Central memory CD8-positive, alpha-beta T cell (primary cell): ENCODE measurements around the gene C15orf39.
"Not testable (repeated sequence)": the region's sequence is repeated elsewhere in the genome, so short reads cannot be mapped to it uniquely, and the experiment has no call there.

Source experiments
- ATAC-seq: fragments of 150-1000 bp; cut with Tn5 transposase; replicated peaks from 2 replicates; pipeline ENCODE4 v1.10.0; 2022; ENCODE audit warnings: mild to moderate bottlenecking, moderate FRiP score, moderate number of reproducible peaks; ENCODE audit not compliant: poor library complexity, severe bottlenecking; ENCODE audit errors: extremely low read depth
- DNase-seq, 2 donors: peaks; one replicate each; pipeline ENCODE4 v3.0.0; 2021; ENCODE audit warnings: low spot score in 2 of 2
- H3K27ac Mint-ChIP-seq: one replicate; pipeline ENCODE4 v1.8.0; 2022; ENCODE audit warnings: low read depth, mild to moderate bottlenecking, moderate library complexity, mixed read lengths
- H3K27me3 Mint-ChIP-seq: one replicate; pipeline ENCODE4 v1.8.0; 2022; ENCODE audit warnings: mixed read lengths
- H3K36me3 Mint-ChIP-seq: one replicate; pipeline ENCODE4 v1.8.0; 2022; ENCODE audit warnings: mild to moderate bottlenecking, moderate library complexity, mixed read lengths; ENCODE audit not compliant: insufficient read depth
- H3K4me1 Mint-ChIP-seq: one replicate; pipeline ENCODE4 v1.8.0; 2022; ENCODE audit warnings: mixed read lengths
- H3K4me3 Mint-ChIP-seq: one replicate; pipeline ENCODE4 v1.8.0; 2022; ENCODE audit warnings: mild to moderate bottlenecking, moderate library complexity, mixed read lengths
- H3K9me3 Mint-ChIP-seq: one replicate; pipeline ENCODE4 v1.8.0; 2022; ENCODE audit warnings: mixed read lengths

The C15orf39 gene

GRCh38 chr15:75213768-75214221 is 12.1 kb downstream of the C15orf39 start:
- Mint-ChIP-seq H3K27me3 (no peaks in the 10 kb centered on the region), H3K9me3 (no peaks in the 10 kb centered on the region), H3K4me3 (no peak overlapping the region), H3K27ac (peak overlapping the region; percentile 66), H3K4me1 (peaks cover 31% of the 10 kb centered on the region), H3K36me3 (peaks cover 10% of the 10 kb centered on the region)
- DNase-seq (no peak), ATAC-seq (no peak)

GRCh38 chr15:75214293-75215096 is 12.8 kb downstream of the C15orf39 start:
- Mint-ChIP-seq H3K36me3 (peaks cover 10% of the 10 kb centered on the region), H3K27ac (peak overlapping the region; percentile 82), H3K4me3 (no peak overlapping the region), H3K4me1 (peaks cover 24% of the 10 kb centered on the region), H3K27me3 (no peaks in the 10 kb centered on the region), H3K9me3 (no peaks in the 10 kb centered on the region)
- DNase-seq: no peak
- ATAC-seq: no peak

DNA sequence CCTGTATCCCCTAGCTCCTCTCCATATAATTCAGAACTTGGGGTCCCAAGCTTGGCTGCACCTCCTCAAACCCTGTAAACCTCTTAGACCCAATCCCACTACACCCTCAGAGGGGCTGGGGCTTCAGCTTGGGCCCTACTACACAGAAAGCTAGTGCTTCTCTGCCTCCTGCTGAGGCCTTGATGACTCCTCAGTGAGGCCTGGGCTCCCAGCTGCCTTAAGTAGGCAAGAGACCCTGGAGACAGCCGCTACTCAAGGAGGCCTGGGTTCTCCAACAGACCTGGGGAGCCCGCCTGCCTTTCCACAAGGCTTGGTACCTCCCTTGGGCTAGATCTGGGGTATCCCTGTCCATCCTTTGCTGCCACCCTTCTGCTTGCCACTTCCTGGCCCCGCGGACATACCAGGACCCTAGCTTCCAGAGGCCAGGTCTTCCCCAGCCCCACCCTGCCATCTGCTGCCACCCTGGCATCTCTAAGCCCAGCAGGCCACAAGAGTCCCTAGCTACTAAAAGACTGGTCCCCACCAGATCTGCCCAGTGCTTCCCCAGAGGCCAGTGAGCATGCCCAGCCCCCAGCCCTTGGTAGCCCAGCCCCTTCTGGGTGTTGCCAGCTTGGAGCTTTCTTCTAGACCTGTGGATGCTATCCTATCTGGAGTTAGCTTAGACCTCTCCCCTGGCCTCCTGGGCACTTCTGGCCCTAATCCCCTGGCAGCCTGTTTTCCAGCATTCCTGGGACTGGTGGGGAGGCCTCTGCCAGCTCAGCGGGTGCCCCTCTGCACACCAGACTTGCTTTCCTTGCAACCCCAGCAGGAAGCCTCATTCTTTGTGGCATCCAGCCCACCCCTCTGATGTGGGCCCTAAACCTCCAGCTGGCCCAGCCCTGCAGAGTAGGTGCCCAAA is 13.7 kb downstream of the C15orf39 start:
- H3K36me3 Mint-ChIP-seq: peaks cover 5% of the 10 kb centered on the region
- ATAC-seq: no peak
- no peak for DNase-seq
- H3K27ac Mint-ChIP-seq: peak overlapping the region; percentile 82
- peaks cover 15% of the 10 kb centered on the region for H3K4me1 Mint-ChIP-seq
- no peaks in the 10 kb centered on the region for H3K9me3 Mint-ChIP-seq
- H3K4me3 Mint-ChIP-seq: no peak overlapping the region
- no peaks in the 10 kb centered on the region for H3K27me3 Mint-ChIP-seq

DNA sequence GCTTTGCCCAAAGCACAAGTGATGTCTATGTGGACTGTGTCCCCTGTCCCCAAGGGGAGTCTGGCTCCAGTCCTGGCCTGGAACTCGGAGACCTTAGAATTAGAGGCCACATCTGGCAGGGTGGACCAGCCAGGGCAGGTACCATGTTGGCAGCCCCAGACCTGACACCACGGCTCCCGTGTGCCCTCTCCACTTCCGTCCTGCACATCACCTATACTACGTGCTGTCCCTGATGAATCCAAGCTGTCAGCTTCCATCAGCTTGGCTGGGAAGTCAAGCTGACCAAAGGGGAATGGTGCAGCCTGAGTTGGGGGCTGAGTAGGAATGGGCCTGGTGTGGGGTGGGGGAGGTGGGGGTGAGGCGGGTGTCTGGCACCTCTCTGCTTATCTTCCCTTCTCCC is 15.3 kb downstream of the C15orf39 start:
- no peaks in the 10 kb centered on the region for H3K9me3 Mint-ChIP-seq
- H3K4me1 Mint-ChIP-seq: peaks cover 10% of the 10 kb centered on the region
- H3K27me3 Mint-ChIP-seq: no peaks in the 10 kb centered on the region
- H3K36me3 Mint-ChIP-seq: peaks cover 4% of the 10 kb centered on the region
- H3K4me3 Mint-ChIP-seq: no peak overlapping the region
- H3K27ac Mint-ChIP-seq: no peak overlapping the region
- DNase-seq: no peak
- no peak for ATAC-seq

GRCh38 chr15:75217574-75217973 is 15.9 kb downstream of the C15orf39 start:
- ATAC-seq, H3K9me3 Mint-ChIP-seq, H3K36me3 Mint-ChIP-seq, H3K27ac Mint-ChIP-seq, H3K4me1 Mint-ChIP-seq, DNase-seq, H3K27me3 Mint-ChIP-seq, H3K4me3 Mint-ChIP-seq: not testable (repeated sequence)

DNA sequence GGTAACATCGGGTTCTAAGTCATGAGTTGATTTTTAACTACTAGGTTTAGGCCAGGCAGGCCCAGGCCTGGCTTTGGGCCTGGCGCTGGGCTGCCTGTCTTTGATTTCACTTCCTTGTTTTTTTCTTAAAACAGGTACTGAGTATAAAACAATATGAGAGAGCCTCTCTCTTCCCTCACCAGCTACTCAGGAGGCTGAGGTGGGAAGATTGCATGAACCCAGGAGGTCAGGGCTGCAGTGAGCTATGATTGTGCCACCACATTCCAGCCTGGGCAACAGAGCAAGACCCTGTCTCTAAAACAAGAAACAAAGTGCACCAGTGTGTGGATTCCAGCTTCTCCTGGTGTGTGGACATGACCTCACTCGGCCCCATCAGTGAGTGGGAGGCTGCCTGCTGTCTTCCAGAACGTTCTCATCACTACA is 17.8 kb downstream of the C15orf39 start:
- not testable (repeated sequence) for H3K4me1 Mint-ChIP-seq, H3K27ac Mint-ChIP-seq, H3K36me3 Mint-ChIP-seq, DNase-seq, ATAC-seq, H3K9me3 Mint-ChIP-seq, H3K27me3 Mint-ChIP-seq, H3K4me3 Mint-ChIP-seq

DNA sequence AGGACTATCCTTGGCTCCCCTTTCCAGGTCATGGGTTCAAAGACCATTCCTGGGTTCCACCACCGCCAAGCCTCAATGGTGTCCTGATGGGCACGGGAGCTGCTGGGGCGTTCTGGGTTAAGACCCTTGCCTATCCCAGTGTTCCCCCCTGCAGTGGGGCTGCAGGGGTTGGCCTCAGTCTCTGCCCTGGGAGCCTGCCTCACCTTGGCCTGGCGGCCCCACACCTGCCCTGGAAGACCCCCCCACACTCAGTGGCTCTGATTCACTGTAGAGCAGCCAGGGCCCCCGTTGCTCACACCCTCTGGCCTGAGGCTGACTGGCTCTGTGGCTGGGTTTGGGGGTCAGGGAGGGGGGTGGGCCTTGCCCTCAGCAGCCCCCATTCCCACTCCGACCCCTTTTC is 22.0 kb downstream of the C15orf39 start:
- Mint-ChIP-seq H3K4me3 (no peak overlapping the region), H3K9me3 (no peaks in the 10 kb centered on the region), H3K36me3 (peaks cover 2% of the 10 kb centered on the region), H3K4me1 (no peaks in the 10 kb centered on the region), H3K27ac (no peak overlapping the region), H3K27me3 (peaks cover 33% of the 10 kb centered on the region)
- DNase-seq (no peak), ATAC-seq (no peak)

GRCh38 chr15:75224281-75224680 is 22.6 kb downstream of the C15orf39 start:
- Mint-ChIP-seq H3K4me1 (no peaks in the 10 kb centered on the region), H3K27ac (no peak overlapping the region), H3K36me3 (peaks cover 2% of the 10 kb centered on the region), H3K9me3 (no peaks in the 10 kb centered on the region), H3K27me3 (peaks cover 34% of the 10 kb centered on the region), H3K4me3 (no peak overlapping the region)
- DNase-seq: no peak
- ATAC-seq: no peak

GRCh38 chr15:75225102-75225836 is 23.6 kb downstream of the C15orf39 start:
- not testable (repeated sequence) for H3K36me3 Mint-ChIP-seq, ATAC-seq, H3K4me1 Mint-ChIP-seq, H3K9me3 Mint-ChIP-seq, H3K4me3 Mint-ChIP-seq, DNase-seq, H3K27ac Mint-ChIP-seq
- peaks cover 36% of the 10 kb centered on the region for H3K27me3 Mint-ChIP-seq

DNA sequence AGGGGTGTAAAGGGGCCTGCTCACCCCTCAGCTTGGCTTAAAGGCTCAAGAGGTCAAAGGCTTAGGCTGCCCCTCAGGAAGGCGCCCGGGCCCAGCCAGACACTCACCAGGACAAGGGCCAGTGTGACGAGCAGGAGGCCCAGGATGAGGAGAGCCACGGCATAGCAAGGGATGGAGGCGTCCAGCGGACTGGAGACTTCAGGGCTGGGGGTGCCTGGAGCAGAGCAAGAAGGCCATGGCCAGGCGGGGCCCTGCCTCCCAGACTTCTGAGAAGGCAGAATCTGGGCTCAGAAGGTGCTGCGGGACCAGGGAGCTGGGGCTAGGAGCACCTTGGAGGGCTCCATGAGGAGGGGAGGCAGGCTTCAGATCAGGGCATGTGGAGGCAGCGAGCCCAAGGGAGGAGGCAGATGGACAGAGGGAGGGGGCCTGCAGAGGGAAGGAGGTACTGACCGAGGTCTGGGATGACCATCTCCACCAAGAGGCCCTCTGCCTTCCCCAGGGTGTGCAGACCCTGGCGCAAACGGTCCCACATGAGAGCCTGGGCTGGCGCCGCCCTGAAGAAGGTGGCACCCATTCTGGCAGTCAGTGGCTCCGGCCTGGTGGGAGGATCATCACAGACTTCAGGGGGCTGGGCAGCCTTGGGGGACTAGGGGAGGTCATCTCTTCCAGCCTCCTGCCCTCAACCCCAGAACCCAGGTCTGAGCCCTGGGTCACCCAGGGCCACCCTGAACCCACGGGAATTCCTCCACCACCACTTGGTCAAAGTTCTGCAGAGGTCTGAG is 24.5 kb downstream of the C15orf39 start:
- Mint-ChIP-seq H3K27ac (no peak overlapping the region), H3K4me1 (no peaks in the 10 kb centered on the region), H3K9me3 (no peaks in the 10 kb centered on the region), H3K27me3 (peaks cover 45% of the 10 kb centered on the region), H3K36me3 (peaks cover 2% of the 10 kb centered on the region), H3K4me3 (no peak overlapping the region)
- no peak for DNase-seq
- no peak for ATAC-seq

DNA sequence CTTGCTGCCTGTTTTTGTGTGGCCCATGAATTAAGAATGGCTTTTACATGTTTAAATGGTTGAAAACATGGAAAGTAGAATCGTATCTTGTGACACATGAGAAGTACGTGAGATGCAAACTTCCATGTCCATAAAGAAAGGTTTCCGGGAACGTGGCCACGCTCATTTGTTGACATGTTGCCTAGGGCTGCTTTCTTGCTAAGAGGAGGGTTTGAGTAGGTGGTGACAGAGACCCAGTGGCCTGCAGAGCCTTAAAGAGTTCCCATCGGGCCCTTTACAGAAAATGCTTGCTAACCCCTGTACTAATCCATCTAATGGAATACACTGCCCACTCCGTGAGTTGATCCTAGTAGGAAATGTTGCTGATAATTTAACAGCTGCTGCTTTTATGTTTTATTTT is 25.4 kb downstream of the C15orf39 start:
- not testable (repeated sequence) for H3K27ac Mint-ChIP-seq, H3K4me3 Mint-ChIP-seq, H3K9me3 Mint-ChIP-seq, H3K36me3 Mint-ChIP-seq, ATAC-seq, H3K4me1 Mint-ChIP-seq, DNase-seq
- peaks cover 54% of the 10 kb centered on the region for H3K27me3 Mint-ChIP-seq
